Measurements from ENCODE around the gene ADGRG1.

ADGRG1 gene

DNA sequence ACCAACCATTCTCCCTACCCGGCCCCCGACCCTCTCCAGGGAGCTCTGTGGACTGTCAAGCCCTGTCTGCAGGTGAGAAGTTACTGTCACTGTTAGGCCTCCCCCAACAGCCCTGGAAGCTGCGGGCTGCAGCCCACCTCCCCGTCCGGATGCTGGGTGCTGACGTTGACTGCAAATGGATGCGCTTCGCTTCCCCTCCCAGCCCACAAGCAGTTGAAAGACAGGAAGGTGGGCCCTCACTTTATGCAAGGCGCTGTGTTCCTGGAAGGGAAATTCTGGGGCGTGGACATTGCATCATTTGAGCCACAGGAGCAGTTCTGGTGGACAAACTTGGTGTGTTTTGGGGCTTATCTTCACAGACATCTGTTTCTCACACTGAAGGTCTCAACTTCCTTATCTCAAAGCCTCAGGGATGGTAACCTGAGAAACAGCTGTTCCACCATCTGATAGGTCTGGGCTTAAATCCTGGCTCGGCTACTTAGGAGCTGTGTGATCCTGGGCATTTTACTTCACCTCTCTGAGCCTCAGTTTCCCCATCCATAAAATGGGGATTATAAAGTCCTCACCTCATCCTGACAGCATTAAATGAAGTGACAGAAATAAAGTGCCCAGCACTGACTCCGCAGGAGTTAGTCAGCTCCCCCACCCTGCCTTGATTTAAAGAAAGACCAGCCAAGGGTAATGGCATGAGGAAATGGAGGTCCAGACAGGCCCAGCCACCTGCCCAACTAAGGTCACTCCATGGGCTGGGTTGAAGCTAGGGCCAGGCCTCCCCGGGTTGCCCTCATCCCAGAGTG lies 61.5 kb downstream of the ADGRG1 start:
- Histone ChIP-seq H3K9me3 (replicated peaks; ENCODE audit: insufficient read depth, low read length) (no peaks in the 10 kb centered on the region), H3K4me3 (ENCODE audit: low read length) (no peak overlapping the region), H3K4me2 (ENCODE audit: low read depth, low read length) (no peak overlapping the region), H3K9ac (ENCODE audit: low read length) (no peak overlapping the region), H3F3A (ENCODE audit: insufficient read depth, low read length) (no peaks in the 10 kb centered on the region), H3K27me3 (replicated peaks; ENCODE audit: insufficient read depth, low read length) (no peaks in the 10 kb centered on the region), H4K20me1 (ENCODE audit: insufficient read depth, low read length) (no peaks in the 10 kb centered on the region), H3K9me2 (replicated peaks; ENCODE audit: insufficient read depth, low read length) (no peaks in the 10 kb centered on the region), H3K4me1 (ENCODE audit: low read length) (no peaks in the 10 kb centered on the region), H3K36me3 (replicated peaks; ENCODE audit: insufficient read depth, low read length) (no peaks in the 10 kb centered on the region), H2AFZ (ENCODE audit: low read length) (no peak overlapping the region), H3K27ac (ENCODE audit: low read length) (no peak overlapping the region), H3K79me2 (ENCODE audit: low read length) (no peaks in the 10 kb centered on the region)
- no peak for DNase-seq
- TF ChIP-seq CTCF (IDR thresholded peaks at IDR 0.05; ENCODE audit: low read length) (no peak), EZH2 (optimal IDR thresholded peaks at IDR 0.05; ENCODE audit: low read depth, low read length) (no peak), EZH2phosphoT487 (IDR thresholded peaks at IDR 0.05; ENCODE audit: low read length) (no peak)

GRCh38 chr16:57690782-57691471 lies 62.5 kb downstream of the ADGRG1 start:
- no peaks in the 10 kb centered on the region for H3K79me2 ChIP-seq (ENCODE audit: low read length)
- no peak overlapping the region for H2AFZ ChIP-seq (ENCODE audit: low read length)
- no peak for TF ChIP-seq CTCF (IDR thresholded peaks at IDR 0.05; ENCODE audit: low read length)
- no peak for TF ChIP-seq EZH2 (optimal IDR thresholded peaks at IDR 0.05; ENCODE audit: low read depth, low read length)
- TF ChIP-seq EZH2phosphoT487 (IDR thresholded peaks at IDR 0.05; ENCODE audit: low read length) = no peak
- no peaks in the 10 kb centered on the region for H3K9me3 ChIP-seq (replicated peaks; ENCODE audit: insufficient read depth, low read length)
- no peak overlapping the region for H3K4me2 ChIP-seq (ENCODE audit: low read depth, low read length)
- H3K27ac ChIP-seq (ENCODE audit: low read length) = no peak overlapping the region
- no peaks in the 10 kb centered on the region for H3K4me1 ChIP-seq (ENCODE audit: low read length)
- no peaks in the 10 kb centered on the region for H4K20me1 ChIP-seq (ENCODE audit: insufficient read depth, low read length)
- H3K9me2 ChIP-seq (replicated peaks; ENCODE audit: insufficient read depth, low read length) = no peaks in the 10 kb centered on the region
- no peaks in the 10 kb centered on the region for H3F3A ChIP-seq (ENCODE audit: insufficient read depth, low read length)
- DNase-seq = no peak
- H3K27me3 ChIP-seq (replicated peaks; ENCODE audit: insufficient read depth, low read length) = no peaks in the 10 kb centered on the region
- H3K4me3 ChIP-seq (ENCODE audit: low read length) = no peak overlapping the region
- H3K9ac ChIP-seq (ENCODE audit: low read length) = no peak overlapping the region
- H3K36me3 ChIP-seq (replicated peaks; ENCODE audit: insufficient read depth, low read length) = no peaks in the 10 kb centered on the region

- Histone ChIP-seq H3F3A (ENCODE audit: insufficient read depth, low read length) (no peaks in the 10 kb centered on the region), H3K27me3 (replicated peaks; ENCODE audit: insufficient read depth, low read length) (no peaks in the 10 kb centered on the region), H4K20me1 (ENCODE audit: insufficient read depth, low read length) (no peaks in the 10 kb centered on the region), H3K4me1 (ENCODE audit: low read length) (no peaks in the 10 kb centered on the region), H3K4me2 (ENCODE audit: low read depth, low read length) (no peak overlapping the region), H3K9me2 (replicated peaks; ENCODE audit: insufficient read depth, low read length) (no peaks in the 10 kb centered on the region), H3K27ac (ENCODE audit: low read length) (no peak overlapping the region), H3K36me3 (replicated peaks; ENCODE audit: insufficient read depth, low read length) (no peaks in the 10 kb centered on the region), H3K4me3 (ENCODE audit: low read length) (no peak overlapping the region), H3K9me3 (replicated peaks; ENCODE audit: insufficient read depth, low read length) (no peaks in the 10 kb centered on the region), H3K9ac (ENCODE audit: low read length) (no peak overlapping the region), H2AFZ (ENCODE audit: low read length) (no peak overlapping the region), H3K79me2 (ENCODE audit: low read length) (no peaks in the 10 kb centered on the region)
- no peak for DNase-seq
- TF ChIP-seq EZH2phosphoT487 (IDR thresholded peaks at IDR 0.05; ENCODE audit: low read length) (no peak), CTCF (IDR thresholded peaks at IDR 0.05; ENCODE audit: low read length) (no peak), EZH2 (optimal IDR thresholded peaks at IDR 0.05; ENCODE audit: low read depth, low read length) (no peak)
Observed at GRCh38 chr16:57692636-57693035, 64.2 kb downstream of the ADGRG1 start.
